ENCODE results near the gene MOCS3. TPM values are rescaled to one million over a fixed set of nuclear protein-coding genes. Genes with fewer than 3 reads are reported as not detected.

The MOCS3 gene
- total RNA-seq, 1 experiment from 2014 or later = 6.4 TPM

DNA sequence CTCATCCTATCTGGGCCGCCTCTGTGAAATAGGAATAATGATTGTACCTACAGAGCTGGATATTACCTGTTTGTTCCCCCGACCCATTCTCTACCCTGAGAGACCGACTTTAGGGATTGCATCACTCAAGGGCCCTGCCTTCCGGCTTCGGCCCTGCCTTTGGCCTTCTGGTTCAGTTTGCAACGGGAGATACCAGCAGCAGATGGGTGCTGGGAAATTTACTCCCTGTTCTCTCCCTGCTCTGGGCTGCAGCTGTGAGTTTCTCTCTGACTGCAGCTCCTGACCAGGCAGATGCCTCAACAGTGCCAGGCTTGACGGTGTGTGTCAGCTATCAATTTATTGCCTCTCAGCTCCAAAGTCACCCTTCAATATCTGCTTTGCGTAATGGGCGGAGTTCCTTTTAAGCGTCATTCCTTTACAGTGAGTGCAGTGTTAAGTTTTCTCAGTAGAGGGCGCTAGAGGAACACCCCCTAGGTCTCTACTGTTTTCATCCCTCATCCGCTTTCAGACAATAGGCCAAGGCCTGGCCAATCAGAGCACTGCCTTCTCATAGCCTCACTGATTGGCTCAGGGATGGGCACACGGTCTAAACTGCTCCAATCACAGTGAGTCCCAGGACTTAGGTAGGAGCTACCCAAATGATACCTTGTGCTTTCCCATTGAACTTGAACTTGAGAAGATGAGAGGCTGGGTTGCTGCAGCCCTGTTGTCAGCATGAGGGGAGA is 34.3 kb downstream of the MOCS3 start (continued):
- TF ChIP-seq CTCF (IDR thresholded peaks at IDR 0.05 in 2 of 3, conservative IDR thresholded peaks at IDR 0.05 in 1 of 3; ENCODE audit: borderline replicate concordance in 1 of 3, insufficient read depth in 1 of 3, low read depth in 2 of 3, low read length in 2 of 3) = peak; percentile 85 to 91 (median 86)
- TF ChIP-seq SP1 (IDR thresholded peaks at IDR 0.05; ENCODE audit: low read depth) = peak; percentile 60
- TF ChIP-seq POLR2A (IDR thresholded peaks at IDR 0.05; ENCODE audit: borderline replicate concordance, extremely low read depth, insufficient read depth, insufficient read length) = no peak
- TF ChIP-seq ATF3 (IDR thresholded peaks at IDR 0.05) = no peak
- TF ChIP-seq, protein P1, sequence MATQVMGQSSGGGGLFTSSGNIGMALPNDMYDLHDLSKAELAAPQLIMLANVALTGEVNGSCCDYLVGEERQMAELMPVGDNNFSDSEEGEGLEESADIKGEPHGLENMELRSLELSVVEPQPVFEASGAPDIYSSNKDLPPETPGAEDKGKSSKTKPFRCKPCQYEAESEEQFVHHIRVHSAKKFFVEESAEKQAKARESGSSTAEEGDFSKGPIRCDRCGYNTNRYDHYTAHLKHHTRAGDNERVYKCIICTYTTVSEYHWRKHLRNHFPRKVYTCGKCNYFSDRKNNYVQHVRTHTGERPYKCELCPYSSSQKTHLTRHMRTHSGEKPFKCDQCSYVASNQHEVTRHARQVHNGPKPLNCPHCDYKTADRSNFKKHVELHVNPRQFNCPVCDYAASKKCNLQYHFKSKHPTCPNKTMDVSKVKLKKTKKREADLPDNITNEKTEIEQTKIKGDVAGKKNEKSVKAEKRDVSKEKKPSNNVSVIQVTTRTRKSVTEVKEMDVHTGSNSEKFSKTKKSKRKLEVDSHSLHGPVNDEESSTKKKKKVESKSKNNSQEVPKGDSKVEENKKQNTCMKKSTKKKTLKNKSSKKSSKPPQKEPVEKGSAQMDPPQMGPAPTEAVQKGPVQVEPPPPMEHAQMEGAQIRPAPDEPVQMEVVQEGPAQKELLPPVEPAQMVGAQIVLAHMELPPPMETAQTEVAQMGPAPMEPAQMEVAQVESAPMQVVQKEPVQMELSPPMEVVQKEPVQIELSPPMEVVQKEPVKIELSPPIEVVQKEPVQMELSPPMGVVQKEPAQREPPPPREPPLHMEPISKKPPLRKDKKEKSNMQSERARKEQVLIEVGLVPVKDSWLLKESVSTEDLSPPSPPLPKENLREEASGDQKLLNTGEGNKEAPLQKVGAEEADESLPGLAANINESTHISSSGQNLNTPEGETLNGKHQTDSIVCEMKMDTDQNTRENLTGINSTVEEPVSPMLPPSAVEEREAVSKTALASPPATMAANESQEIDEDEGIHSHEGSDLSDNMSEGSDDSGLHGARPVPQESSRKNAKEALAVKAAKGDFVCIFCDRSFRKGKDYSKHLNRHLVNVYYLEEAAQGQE (IDR thresholded peaks at IDR 0.05; ENCODE audit: low read depth) = no peak
- no peak for TF ChIP-seq EGR1 (IDR thresholded peaks at IDR 0.05; ENCODE audit: low read depth)
- no peak for TF ChIP-seq EZH2 (IDR thresholded peaks at IDR 0.05)
- no peak for TF ChIP-seq ELF1 (IDR thresholded peaks at IDR 0.05; ENCODE audit: borderline replicate concordance, low read depth)
- no peak for TF ChIP-seq ZNF274 (IDR thresholded peaks at IDR 0.05; ENCODE audit: low read depth, low read length)
- no peak for TF ChIP-seq SIN3A (IDR thresholded peaks at IDR 0.05; ENCODE audit: low read depth)
